Adrenal gland (tissue), 12 donors: ENCODE measurements around the gene PTCH2. TPM values are rescaled to one million over a fixed set of nuclear protein-coding genes. Genes with fewer than 3 reads are reported as not detected.

Source experiments
- DNase-seq, 7 donors: peaks; one replicate each; pipeline ENCODE4 v3.0.0-alpha.2; 2019 to 2020
- H3K27ac ChIP-seq, 5 donors: fragments of 200-600 bp; sonication (generic) in 4 of 5; 1 replicate in 3 of 5; 2 replicates in 2 of 5; pipeline versions ENCODE4 v1.5.1 to v1.8.0; 2016 to 2020; ENCODE audit warnings: mild to moderate bottlenecking in 1 of 5
- H3K27me3 ChIP-seq: fragments of 200-600 bp; 2 replicates; pipeline ENCODE4 v1.8.0; 2021
- H3K36me3 ChIP-seq, 2 donors: fragments of 200-600 bp; replicated peaks in 1 of 2; 1 replicate in 1 of 2; 2 replicates in 1 of 2; pipeline versions ENCODE4 v1.5.1 to v1.8.0; 2018 to 2022
- H3K4me1 ChIP-seq, 2 donors: fragments of 200-600 bp; replicated peaks in 1 of 2; 1 replicate in 1 of 2; 2 replicates in 1 of 2; pipeline versions ENCODE4 v1.5.1 to v1.8.0; 2018 to 2021
- H3K4me3 ChIP-seq, 4 donors: fragments of 200-600 bp; sonication (generic) in 3 of 4; one replicate each; pipeline ENCODE4 v1.5.1; 2016 to 2018
- H3K9me3 ChIP-seq, 3 donors: fragments of 200-600 bp; sonication (generic) in 1 of 3; replicated peaks in 1 of 3; 1 replicate in 2 of 3; 2 replicates in 1 of 3; pipeline versions ENCODE4 v1.5.1 to v1.8.0; 2016 to 2021
- POLR2A ChIP-seq, 2 donors: fragments of 450-650 bp; IDR thresholded peaks; one replicate each; pipeline ENCODE4 v1.6.1; 2017; ENCODE audit warnings: antibody characterized with exemption in 2 of 2, mild to moderate bottlenecking in 2 of 2, moderate library complexity in 1 of 2
- WGBS, 4 donors: extraction: QIAGEN DNeasy Blood & Tissue Kit in 2 of 4; methylation state at CpG; one replicate each; pipeline versions ENCODE4 v1.1.5 to v1.1.7; 2013 to 2017; 5-methylcytosine and 5-hydroxymethylcytosine counted together
- intact Hi-C, 2 donors: fragments of 100-400 bp; cut with DNase I; formaldehyde crosslinking; loops; one replicate each; pipeline versions ENCODE4 v1.14.1 to v1.15.0; 2022 to 2023
- polyA plus RNA-seq, 3 donors: library from polyadenylated mRNA; stranded (reverse); fragments of 200-250 nt in 2 of 3; fragments of 350-450 nt in 1 of 3; fragmentation: Illumina TruSeq in 1 of 3; extraction: RNeasy Lipid Tissue Mini Kit (QIAGEN cat#74804) in 1 of 3; gene quantifications; one replicate each; pipeline ENCODE4 v1.2.3, GENCODE V29; 2013 to 2014
- total RNA-seq, 9 donors: library from RNA; depleted of rRNA in 4 of 9; stranded (reverse); fragments of >200 nt in 4 of 9; fragments of 120-200 nt in 1 of 9; fragmentation: NEBNext Ultra II Directional in 1 of 9; extraction: Animal tissue kit (Norgen Biotek cat#: 25700) in 1 of 9; gene quantifications; one replicate each; pipeline versions ENCODE4 v1.1.0 to v1.2.4, GENCODE V29; 2013 to 2023
- TF ChIP-seq, protein P1 (sequence below), 6 experiments: fragments of 450-650 bp in 4 of 6; fragments of 200-600 bp in 2 of 6; sonication (generic) in 1 of 6; IDR thresholded peaks; 1 replicate in 5 of 6; 2 replicates in 1 of 6; pipeline versions ENCODE4 v1.5.1 to v1.8.0; 2016 to 2021; ENCODE audit warnings: antibody characterized with exemption in 6 of 6, mild to moderate bottlenecking in 2 of 6, moderate library complexity in 1 of 6
- donor health status: healthy with polysubstance abuse.
- donor health status: Bipolar disorder and iron deficiency.
- donor health status: DM: yes; HTN: yes; CAD: no.
- donor health status: DM: no; HTN: no; CAD: no.
- donor health status: DM: no; HTN: no; CAD: no.
- donor health status: DM: yes; HTN: yes; CAD: no.

The PTCH2 gene
- total and polyA plus RNA-seq, 12 donors, result 0.40 to 7.8 (median 1.8) TPM

DNA sequence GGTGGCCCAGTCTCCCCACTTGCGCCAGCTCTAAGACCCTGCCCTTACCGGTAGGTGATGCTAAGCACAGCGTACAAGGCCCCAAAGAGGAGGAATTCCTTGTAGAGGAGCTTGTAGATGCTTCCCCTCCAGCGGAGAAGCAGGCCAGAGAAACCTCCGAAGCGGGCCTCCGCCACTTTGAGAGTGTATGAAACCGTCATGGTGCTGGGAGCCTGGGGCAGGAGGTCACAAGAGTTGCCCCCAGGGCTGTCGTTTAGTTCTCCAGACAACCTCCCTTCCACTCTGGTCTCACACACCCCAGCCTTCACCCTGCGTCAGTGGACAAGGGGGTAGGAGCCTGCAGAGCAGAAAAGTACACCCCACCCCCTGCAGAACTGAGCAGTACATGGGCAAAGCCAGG, 55.5 kb downstream of the PTCH2 start:
- H3K9me3 ChIP-seq, result no peaks in the 10 kb centered on the region
- 88 to 97% (median 94%) methylated on average over 5 to 10 of the region's 10 CpGs for WGBS, 4 donors
- H3K4me1 ChIP-seq, result peaks cover 11 to 25% of the 10 kb centered on the region in 2 donors
- H3K36me3 ChIP-seq, result no peaks in the 10 kb centered on the region
- H3K27ac ChIP-seq, result no peak overlapping the region
- intact Hi-C loops, result loop anchor here in 1 of 2 donors (10.0 kb wide), 1 partner anchor 53 kb away; the partner anchor contains the start of genes KIF2C and RNU5D-1
- TF ChIP-seq, protein P1, sequence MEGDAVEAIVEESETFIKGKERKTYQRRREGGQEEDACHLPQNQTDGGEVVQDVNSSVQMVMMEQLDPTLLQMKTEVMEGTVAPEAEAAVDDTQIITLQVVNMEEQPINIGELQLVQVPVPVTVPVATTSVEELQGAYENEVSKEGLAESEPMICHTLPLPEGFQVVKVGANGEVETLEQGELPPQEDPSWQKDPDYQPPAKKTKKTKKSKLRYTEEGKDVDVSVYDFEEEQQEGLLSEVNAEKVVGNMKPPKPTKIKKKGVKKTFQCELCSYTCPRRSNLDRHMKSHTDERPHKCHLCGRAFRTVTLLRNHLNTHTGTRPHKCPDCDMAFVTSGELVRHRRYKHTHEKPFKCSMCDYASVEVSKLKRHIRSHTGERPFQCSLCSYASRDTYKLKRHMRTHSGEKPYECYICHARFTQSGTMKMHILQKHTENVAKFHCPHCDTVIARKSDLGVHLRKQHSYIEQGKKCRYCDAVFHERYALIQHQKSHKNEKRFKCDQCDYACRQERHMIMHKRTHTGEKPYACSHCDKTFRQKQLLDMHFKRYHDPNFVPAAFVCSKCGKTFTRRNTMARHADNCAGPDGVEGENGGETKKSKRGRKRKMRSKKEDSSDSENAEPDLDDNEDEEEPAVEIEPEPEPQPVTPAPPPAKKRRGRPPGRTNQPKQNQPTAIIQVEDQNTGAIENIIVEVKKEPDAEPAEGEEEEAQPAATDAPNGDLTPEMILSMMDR (IDR thresholded peaks at IDR 0.05), result no peak
- TF ChIP-seq POLR2A (IDR thresholded peaks at IDR 0.05), result no peak
- H3K4me3 ChIP-seq, result no peak overlapping the region
- no peak for DNase-seq
- no peaks in the 10 kb centered on the region for H3K27me3 ChIP-seq

DNA sequence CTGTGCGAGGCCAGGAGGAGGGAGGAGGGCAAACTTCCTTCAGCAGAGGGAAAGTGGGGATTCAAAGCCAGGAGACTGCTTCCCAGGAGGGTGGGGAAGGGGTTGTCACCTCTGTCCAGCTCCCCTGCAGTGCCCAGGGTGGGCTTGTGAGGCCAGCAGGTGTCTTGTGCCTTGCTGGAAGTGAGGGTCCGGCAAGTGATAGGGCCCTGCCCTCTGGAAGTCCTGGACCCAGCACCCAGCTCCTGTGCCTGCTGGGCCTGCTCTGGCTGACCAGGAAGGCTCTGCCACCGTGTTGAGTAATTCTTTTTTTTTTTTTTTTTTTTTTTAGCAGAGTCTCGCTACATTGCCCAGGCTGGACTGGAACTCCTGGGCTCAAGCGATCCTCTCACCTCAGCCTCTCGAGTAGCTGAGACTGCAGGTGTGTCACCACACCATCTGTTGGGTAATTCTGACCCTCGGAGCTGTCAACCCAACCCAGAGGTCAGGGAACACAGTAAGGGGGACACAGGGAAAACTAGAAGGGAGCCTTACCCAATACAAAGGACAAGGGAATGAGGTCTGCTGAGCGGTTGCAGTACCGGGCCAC, 56.1 kb downstream of the PTCH2 start:
- H3K27ac ChIP-seq, result peak overlapping the region in 2 of 5 donors; percentile 55 to 60
- no peak for TF ChIP-seq POLR2A (IDR thresholded peaks at IDR 0.05)
- TF ChIP-seq, protein P1 (IDR thresholded peaks at IDR 0.05), result no peak
- intact Hi-C loops, result loop anchor here in 1 of 2 donors (10.0 kb wide), 1 partner anchor 52 kb away; the partner anchor contains the start of genes KIF2C and RNU5D-1
- H3K27me3 ChIP-seq, result no peaks in the 10 kb centered on the region
- H3K4me3 ChIP-seq, result no peak overlapping the region
- no peak for DNase-seq
- peaks cover 11 to 25% of the 10 kb centered on the region in 2 donors for H3K4me1 ChIP-seq
- 78 to 83% (median 80%) methylated on average over 8 to 9 of the region's 9 CpGs for WGBS, 4 donors
- no peaks in the 10 kb centered on the region for H3K36me3 ChIP-seq
- no peaks in the 10 kb centered on the region for H3K9me3 ChIP-seq

DNA sequence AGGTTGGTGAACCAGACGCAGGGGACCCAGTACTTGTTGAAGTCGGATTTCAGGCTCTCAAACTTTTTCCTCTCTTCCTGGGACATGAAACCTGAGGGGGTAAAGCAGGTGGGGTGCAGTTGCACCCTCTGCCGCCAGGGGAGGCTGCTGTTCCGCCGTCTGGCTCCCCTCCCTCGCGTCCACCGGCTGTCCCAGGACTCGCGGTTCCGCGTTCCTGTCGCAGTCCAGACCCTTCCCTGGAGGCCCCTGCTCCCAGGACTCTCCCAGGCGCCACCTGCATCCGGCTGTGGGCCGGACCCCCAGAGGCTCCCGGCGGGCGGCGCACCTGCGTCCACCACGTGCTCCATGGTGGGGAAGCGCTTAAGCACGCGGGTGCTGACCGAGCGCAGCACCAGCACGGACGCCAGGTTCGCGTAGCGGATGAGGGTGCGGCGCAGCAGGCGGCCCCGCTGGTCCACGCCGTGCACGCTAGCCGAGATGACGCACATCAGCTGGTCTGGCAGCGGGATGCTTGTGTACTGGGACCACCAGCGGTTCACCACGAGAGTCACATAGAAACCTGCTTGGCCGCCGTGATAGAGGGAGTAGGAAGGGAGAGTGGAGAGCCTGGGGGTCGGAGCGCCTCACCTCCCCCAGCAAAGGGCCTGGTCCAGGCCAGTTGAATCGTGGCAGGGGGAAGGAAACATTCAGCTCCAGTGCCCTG, 56.8 kb downstream of the PTCH2 start:
- TF ChIP-seq POLR2A (IDR thresholded peaks at IDR 0.05), result no peak
- TF ChIP-seq, protein P1 (IDR thresholded peaks at IDR 0.05), result peak; percentile 98 to 99 (median 99)
- Histone ChIP-seq H3K27me3 (no peaks in the 10 kb centered on the region), H3K4me1 (peaks cover 11 to 25% of the 10 kb centered on the region in 2 donors), H3K36me3 (peaks cover 0 to 3% of the 10 kb centered on the region in 2 donors), H3K9me3 (no peaks in the 10 kb centered on the region), H3K27ac (peak overlapping the region in 2 of 5 donors; percentile 55 to 60), H3K4me3 (peak overlapping the region in 2 of 4 donors; percentile 27 to 56)
- 3 to 20% (median 5%) methylated on average over 3 to 49 of the region's 49 CpGs for WGBS, 4 donors
- intact Hi-C loops, result loop anchor here in 1 of 2 donors (10.0 kb wide), 1 partner anchor 51 kb away; the partner anchor contains the start of genes KIF2C and RNU5D-1
- peak in 6 of 7 donors; percentile 70 to 81 (median 74) for DNase-seq

DNA sequence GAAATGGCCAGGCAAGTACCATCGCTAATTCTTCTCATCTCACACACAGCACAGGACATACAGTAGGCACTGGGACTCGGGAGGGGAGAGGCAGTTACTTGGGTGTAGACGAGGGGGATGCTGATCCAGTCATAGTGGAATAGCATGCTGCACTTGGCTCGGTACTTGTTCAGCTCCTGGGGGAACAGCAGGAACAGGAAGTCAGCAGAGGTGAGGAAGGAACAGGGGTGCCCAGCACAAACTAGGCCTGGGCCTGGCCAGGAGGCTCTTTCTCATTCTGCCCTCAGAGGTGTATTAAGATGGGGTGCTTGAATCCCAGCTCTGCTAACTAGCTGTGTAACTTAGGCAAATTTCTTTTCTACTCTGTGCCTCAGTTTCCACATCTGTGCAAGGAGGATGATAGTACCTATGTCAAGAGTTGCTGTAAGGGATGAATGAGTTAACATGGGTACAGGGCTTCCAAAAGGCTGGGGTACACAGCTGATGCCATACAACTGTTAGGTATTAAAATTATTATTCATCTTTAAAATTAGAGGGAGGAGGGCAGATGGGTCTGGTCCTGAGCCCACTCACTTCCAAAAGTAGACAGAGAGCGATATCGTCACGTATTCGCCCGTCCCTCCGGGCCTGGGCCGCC, 57.4 kb downstream of the PTCH2 start:
- Histone ChIP-seq H3K27ac (no peak overlapping the region), H3K4me3 (peak overlapping the region in 2 of 4 donors; percentile 27 to 56), H3K9me3 (no peaks in the 10 kb centered on the region), H3K36me3 (peaks cover 0 to 9% of the 10 kb centered on the region in 2 donors), H3K4me1 (peaks cover 11 to 25% of the 10 kb centered on the region in 2 donors), H3K27me3 (no peaks in the 10 kb centered on the region)
- no peak for DNase-seq
- WGBS, 4 donors, result 39 to 42% (median 40%) methylated on average over 10 to 11 of the region's 11 CpGs
- intact Hi-C loops, result loop anchor here in 1 of 2 donors (10.0 kb wide), 1 partner anchor 51 kb away; the partner anchor contains the start of genes KIF2C and RNU5D-1
- TF ChIP-seq, protein P1 (IDR thresholded peaks at IDR 0.05), result no peak
- no peak for TF ChIP-seq POLR2A (IDR thresholded peaks at IDR 0.05)
